GM10847 (cell line): ENCODE results near the gene SAMD8.

Experiments used
- POLR2A ChIP-seq: IDR thresholded peaks from 2 replicates; pipeline ENCODE4 v1.6.1; 2011; ENCODE audit not compliant: insufficient read length; ENCODE audit errors: extremely low read depth

Gene SAMD8

GRCh38 chr10:75099952-75100763 lies 11.3 kb upstream of the SAMD8 start:
- no peak for TF ChIP-seq POLR2A

- no peak for TF ChIP-seq POLR2A
These were observed 10.6 kb upstream of the SAMD8 start for GRCh38 chr10:75100764-75101291.

- TF ChIP-seq POLR2A = no peak
These were observed 9.8 kb upstream of the SAMD8 start for GRCh38 chr10:75101416-75102251.

- no peak for TF ChIP-seq POLR2A
These were observed 8.4 kb upstream of the SAMD8 start for GRCh38 chr10:75102830-75103673.

GRCh38 chr10:75103881-75104686 lies 7.4 kb upstream of the SAMD8 start:
- TF ChIP-seq POLR2A = no peak

- TF ChIP-seq POLR2A = no peak
These were observed 6.6 kb upstream of the SAMD8 start for GRCh38 chr10:75104842-75105241.

GRCh38 chr10:75105576-75106197 lies 5.8 kb upstream of the SAMD8 start:
- TF ChIP-seq POLR2A = no peak

GRCh38 chr10:75106242-75106641 lies 5.2 kb upstream of the SAMD8 start:
- no peak for TF ChIP-seq POLR2A

GRCh38 chr10:75107756-75108683 lies 3.4 kb upstream of the SAMD8 start:
- no peak for TF ChIP-seq POLR2A

- no peak for TF ChIP-seq POLR2A
These were observed 2.6 kb upstream of the SAMD8 start for GRCh38 chr10:75108684-75109458.

GRCh38 chr10:75109459-75109778 lies 2.0 kb upstream of the SAMD8 start:
- TF ChIP-seq POLR2A = no peak

GRCh38 chr10:75110006-75110632 lies 1.3 kb upstream of the SAMD8 start:
- no peak for TF ChIP-seq POLR2A
